H1 (cell line): ENCODE measurements around the gene KCTD16. TPM values are rescaled to one million over a fixed set of nuclear protein-coding genes. Genes with fewer than 3 reads are reported as not detected.

Experiments used
- CTCF ChIA-PET: fragments of 300-600 bp; sonication (Branson Sonifier 250); formaldehyde crosslinking; loops from one replicate; lab custom pipeline; 2021; ENCODE audit not compliant: partially characterized antibody; lab: Charles Lee
- POLR2A ChIA-PET: fragments of 300-600 bp; sonication (Branson Sonifier 250); formaldehyde crosslinking; loops from one replicate; lab custom pipeline; 2021; ENCODE audit warnings: inconsistent platforms; ENCODE audit not compliant: partially characterized antibody; lab: Charles Lee
- DNase-seq, 2 experiments: peaks; one replicate each; pipeline versions ENCODE4 v3.0.0 to v3.0.0-alpha.2; 2010 to 2022; ENCODE audit warnings: low spot score in 2 of 2, low read depth in 1 of 2, mixed read lengths in 1 of 2
- FAIRE-seq: peaks from 2 replicates; lab custom pipeline; 2011; peaks lifted over from hg19 to GRCh38; lab: Jason Lieb, UNC
- H2AFZ ChIP-seq: 2 replicates; pipeline ENCODE4 v1.8.1; 2012; ENCODE audit warnings: low read length, inconsistent platforms
- H2AK5ac ChIP-seq: 2 replicates; pipeline ENCODE4 v1.6.1; 2013; ENCODE audit warnings: low read depth, low read length
- H2BK120ac ChIP-seq: replicated peaks from 2 replicates; pipeline ENCODE3; 2013; ENCODE audit warnings: low read depth, low read length, inconsistent platforms
- H2BK12ac ChIP-seq: 2 replicates; pipeline ENCODE4 v1.6.1; 2013; ENCODE audit warnings: low read depth, low read length
- H2BK15ac ChIP-seq: 2 replicates; pipeline ENCODE4 v1.6.1; 2013; ENCODE audit warnings: low read length
- H2BK20ac ChIP-seq: 2 replicates; pipeline ENCODE4 v1.6.1; 2013; ENCODE audit warnings: low read length
- H2BK5ac ChIP-seq: 2 replicates; pipeline ENCODE4 v1.6.1; 2013; ENCODE audit warnings: low read depth, low read length
- H3K14ac ChIP-seq: 2 replicates; pipeline ENCODE4 v1.6.1; 2013; ENCODE audit warnings: inconsistent platforms; ENCODE audit not compliant: insufficient read length
- H3K18ac ChIP-seq: 2 replicates; pipeline ENCODE4 v1.6.1; 2013; ENCODE audit warnings: low read length; ENCODE audit errors: extremely low read depth
- H3K23ac ChIP-seq: 2 replicates; pipeline ENCODE4 v1.6.1; 2013; ENCODE audit warnings: inconsistent platforms; ENCODE audit not compliant: insufficient read length
- H3K23me2 ChIP-seq: 2 replicates; pipeline ENCODE4 v1.6.1; 2013; ENCODE audit warnings: low read depth, low read length
- H3K27ac ChIP-seq: 2 replicates; pipeline ENCODE4 v1.6.1; 2011; ENCODE audit warnings: low read depth, low read length, inconsistent platforms
- H3K27me3 ChIP-seq, 4 experiments: replicated peaks in 1 of 4; 1 replicate in 1 of 4; 2 replicates in 3 of 4; pipeline versions ENCODE4 v1.6.1 to v1.8.1; 2011 to 2013; ENCODE audit warnings: low read length in 3 of 4, mild to moderate bottlenecking in 3 of 4, inconsistent platforms in 2 of 4, mixed read lengths in 2 of 4, moderate library complexity in 1 of 4; ENCODE audit not compliant: control insufficient read depth in 3 of 4, insufficient read depth in 3 of 4; ENCODE audit errors: extremely low read depth in 1 of 4
- H3K36me3 ChIP-seq, 4 experiments: 2 replicates each; pipeline versions ENCODE4 v1.6.1 to v1.8.1; 2011 to 2013; ENCODE audit warnings: mild to moderate bottlenecking in 4 of 4, low read length in 3 of 4, moderate library complexity in 2 of 4, control low read depth in 1 of 4, inconsistent platforms in 1 of 4; ENCODE audit not compliant: insufficient read depth in 4 of 4, control insufficient read depth in 2 of 4
- H3K4ac ChIP-seq: replicated peaks from 2 replicates; pipeline ENCODE3; 2013; ENCODE audit warnings: low read length, low read depth, mixed read lengths, inconsistent platforms; ENCODE audit not compliant: insufficient read length
- H3K4me1 ChIP-seq, 4 experiments: replicated peaks in 1 of 4; 1 replicate in 1 of 4; 2 replicates in 3 of 4; pipeline versions ENCODE4 v1.6.1 to v1.8.1; 2011 to 2013; ENCODE audit warnings: low read length in 3 of 4, inconsistent platforms in 2 of 4, mixed read lengths in 1 of 4; ENCODE audit not compliant: insufficient read depth in 4 of 4, control insufficient read depth in 3 of 4
- H3K4me2 ChIP-seq, 2 experiments: 2 replicates each; pipeline versions ENCODE4 v1.6.1 to v1.8.1; 2011 to 2013; ENCODE audit warnings: low read depth in 2 of 2, low read length in 2 of 2, control low read depth in 1 of 2, inconsistent platforms in 1 of 2, mild to moderate bottlenecking in 1 of 2; ENCODE audit not compliant: insufficient read depth in 1 of 2
- H3K4me3 ChIP-seq, 4 experiments: fragments of 200-600, 300-600 bp in 1 of 4; sonication (generic), shearing (Covaris generic), sonication (Bioruptor Twin) in 1 of 4; 2 replicates each; pipeline versions ENCODE4 v1.5.1 to v1.8.1; 2011 to 2016; ENCODE audit warnings: low read length in 4 of 4, low read depth in 3 of 4, control low read depth in 2 of 4, inconsistent platforms in 2 of 4, mild to moderate bottlenecking in 2 of 4, mixed read lengths in 1 of 4, moderate library complexity in 1 of 4; ENCODE audit not compliant: insufficient read depth in 2 of 4; ENCODE audit errors: extremely low read depth in 1 of 4
- H3K56ac ChIP-seq: replicated peaks from 2 replicates; pipeline ENCODE3; 2013; ENCODE audit warnings: low read depth, mild to moderate bottlenecking, mixed read lengths, low read length, inconsistent platforms; ENCODE audit not compliant: insufficient read length
- H3K79me1 ChIP-seq: 2 replicates; pipeline ENCODE4 v1.6.1; 2013; ENCODE audit warnings: low read depth, low read length, control low read depth
- H3K79me2 ChIP-seq, 2 experiments: 2 replicates each; pipeline versions ENCODE4 v1.6.1 to v1.8.1; 2012 to 2013; ENCODE audit warnings: low read length in 2 of 2, mild to moderate bottlenecking in 2 of 2, inconsistent platforms in 1 of 2; ENCODE audit not compliant: insufficient read depth in 2 of 2, control insufficient read depth in 1 of 2
- H3K9ac ChIP-seq, 4 experiments: replicated peaks in 1 of 4; 1 replicate in 1 of 4; 2 replicates in 3 of 4; pipeline versions ENCODE4 v1.6.1 to v1.8.1; 2011 to 2013; ENCODE audit warnings: low read depth in 3 of 4, low read length in 3 of 4, control low read depth in 2 of 4, mild to moderate bottlenecking in 2 of 4, moderate library complexity in 2 of 4, inconsistent platforms in 1 of 4; ENCODE audit errors: extremely low read depth in 1 of 4
- H3K9me3 ChIP-seq, 2 experiments: 2 replicates each; pipeline versions ENCODE4 v1.6.1 to v1.8.1; 2012 to 2013; ENCODE audit warnings: mild to moderate bottlenecking in 2 of 2, moderate library complexity in 2 of 2, control low read depth in 1 of 2, inconsistent platforms in 1 of 2, low read depth in 1 of 2, low read length in 1 of 2, mixed read lengths in 1 of 2; ENCODE audit not compliant: insufficient read depth in 2 of 2
- H4K20me1 ChIP-seq, 2 experiments: replicated peaks in 1 of 2; 2 replicates each; pipeline versions ENCODE3 to v1.8.1; 2011 to 2013; ENCODE audit warnings: inconsistent platforms in 2 of 2, low read length in 2 of 2, mild to moderate bottlenecking in 1 of 2; ENCODE audit not compliant: insufficient read depth in 2 of 2, control insufficient read depth in 1 of 2
- H4K5ac ChIP-seq: 2 replicates; pipeline ENCODE4 v1.6.1; 2013; ENCODE audit warnings: low read length, low read depth, mixed read lengths, inconsistent platforms; ENCODE audit not compliant: insufficient read length
- H4K8ac ChIP-seq: 2 replicates; pipeline ENCODE4 v1.8.0; 2013; ENCODE audit warnings: mild to moderate bottlenecking, moderate library complexity, low read length, inconsistent platforms; ENCODE audit not compliant: insufficient read depth; ENCODE audit errors: extremely low read depth
- H4K91ac ChIP-seq: replicated peaks from 2 replicates; pipeline ENCODE3; 2013; ENCODE audit warnings: low read length, mixed read lengths, inconsistent platforms; ENCODE audit not compliant: insufficient read length
- GABPA ChIP-seq: IDR thresholded peaks from 2 replicates; pipeline ENCODE4 v1.6.1; 2011; ENCODE audit warnings: mild to moderate bottlenecking, low read length, moderate library complexity, borderline replicate concordance; ENCODE audit not compliant: insufficient read depth
- POLR2A ChIP-seq, 2 experiments: IDR thresholded peaks; 1 replicate in 1 of 2; 2 replicates in 1 of 2; pipeline ENCODE4 v1.6.1; 2011; ENCODE audit warnings: low read depth in 2 of 2, low read length in 2 of 2, mild to moderate bottlenecking in 2 of 2; ENCODE audit errors: control extremely low read depth in 1 of 2
- POLR2AphosphoS5 ChIP-seq: IDR thresholded peaks from 2 replicates; pipeline ENCODE4 v1.6.1; 2011; ENCODE audit warnings: low read depth, low read length
- SIN3A ChIP-seq, 2 experiments: IDR thresholded peaks in 1 of 2; conservative IDR thresholded peaks in 1 of 2; 2 replicates each; pipeline ENCODE4 v1.6.1; 2011 to 2012; ENCODE audit warnings: low read length in 2 of 2, improper control_type of control experiment in 1 of 2, low read depth in 1 of 2, mild to moderate bottlenecking in 1 of 2
- WGBS, 2 experiments: shearing (Covaris generic) in 1 of 2; methylation state at CpG; one replicate each; pipeline versions ENCODE4 v1.1.6 to v1.1.7; 2013 to 2015; ENCODE audit warnings: low lambda C conversion rate in 2 of 2, mixed read lengths in 2 of 2, inconsistent platforms in 1 of 2, low coverage in 1 of 2, missing lambda C conversion rate in 1 of 2; ENCODE audit not compliant: insufficient replicate concordance in 2 of 2, insufficient coverage in 1 of 2, insufficient read length in 1 of 2; ENCODE audit errors: extremely low coverage in 1 of 2, missing lambda C conversion rate in 1 of 2; 5-methylcytosine and 5-hydroxymethylcytosine counted together
- polyA plus RNA-seq, 7 experiments: library from polyadenylated mRNA; depleted of rRNA in 3 of 7; stranded (reverse) in 5 of 7; unstranded in 2 of 7; fragments of >200 nt in 5 of 7; fragments of 200-250 nt in 2 of 7; gene quantifications; 1 replicate in 5 of 7; 2 replicates in 1 of 7; 4 replicates in 1 of 7; pipeline versions ENCODE4 v1.2.1 to v1.2.3, GENCODE V29; 2011 to 2013; ENCODE audit warnings: missing spikeins in 2 of 7, mixed read lengths in 2 of 7
- total RNA-seq: library from RNA; stranded (reverse); fragmentation: NEBNext Ultra II Directional; extraction: Animal tissue kit (Norgen Biotek cat#: 25700); gene quantifications from 2 replicates; pipeline ENCODE4 v1.2.1, GENCODE V29; 2021

The KCTD16 gene
- total and polyA plus RNA-seq, 2 of the 8 experiments (the other 6 are each of a cell fraction or from before 2014, with no cell fraction given): 0.03 to 0.24 TPM

DNA sequence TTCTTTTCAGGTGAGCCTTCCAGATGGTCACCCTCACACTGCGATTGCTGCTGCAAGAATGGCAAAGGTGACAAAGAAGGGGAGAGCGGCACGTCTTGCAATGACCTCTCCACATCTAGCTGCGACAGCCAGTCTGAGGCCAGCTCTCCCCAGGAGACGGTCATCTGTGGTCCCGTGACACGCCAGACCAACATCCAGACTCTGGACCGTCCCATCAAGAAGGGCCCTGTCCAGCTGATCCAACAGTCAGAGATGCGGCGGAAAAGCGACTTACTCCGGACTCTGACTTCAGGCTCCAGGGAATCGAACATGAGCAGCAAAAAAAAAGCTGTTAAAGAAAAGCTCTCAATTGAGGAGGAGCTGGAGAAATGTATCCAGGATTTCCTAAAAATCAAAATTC is 303.0 kb downstream of the KCTD16 start:
- Histone ChIP-seq H3K27ac (no peak overlapping the region), H2BK12ac (no peak overlapping the region), H3K79me1 (no peaks in the 10 kb centered on the region), H3K9ac (no peak overlapping the region), H3K9me3 (no peaks in the 10 kb centered on the region), H4K5ac (no peak overlapping the region), H2BK120ac (no peak overlapping the region), H2BK5ac (no peak overlapping the region), H2AK5ac (no peak overlapping the region), H3K4ac (no peak overlapping the region), H3K14ac (no peak overlapping the region), H2BK20ac (no peak overlapping the region), H4K20me1 (no peaks in the 10 kb centered on the region), H4K91ac (no peak overlapping the region), H3K79me2 (no peaks in the 10 kb centered on the region), H2BK15ac (no peak overlapping the region), H3K27me3 (no peaks in the 10 kb centered on the region), H3K4me2 (no peak overlapping the region), H3K56ac (no peak overlapping the region), H2AFZ (no peak overlapping the region), H3K36me3 (no peaks in the 10 kb centered on the region), H3K18ac (no peak overlapping the region), H3K23me2 (no peaks in the 10 kb centered on the region), H3K4me1 (no peaks in the 10 kb centered on the region), H3K4me3 (no peak overlapping the region), H4K8ac (no peak overlapping the region), H3K23ac (no peak overlapping the region)
- TF ChIP-seq GABPA (no peak), POLR2AphosphoS5 (no peak), SIN3A (conservative IDR thresholded peaks at IDR 0.05 in 1 of 2, IDR thresholded peaks at IDR 0.05 in 1 of 2; ENCODE audit: low read depth in 1 of 2, low read length in 2 of 2) (no peak), POLR2A (IDR thresholded peaks at IDR 0.05; ENCODE audit: control extremely low read depth in 1 of 2, low read depth in 2 of 2, low read length in 2 of 2) (no peak)
- ChIA-PET POLR2A (no interaction called here), CTCF (interaction anchor here (0.7 to 4.0 kb wide), 4 partner anchors 8 to 1392 kb away, joined by 3 to 16 read pairs (median 4); no protein-coding TSS in a partner anchor)
- DNase-seq (no peak), FAIRE-seq (no peak)
- 89% methylated on average over 9 of the region's 13 CpGs; no CpG with 5 or more reads in 1 of the 2 experiments for WGBS, 2 experiments
